Activated CD8-positive, alpha-beta memory T cell treated with anti-CD3 and anti-CD28 coated beads, Interleukin-2, amount 50 U/mL, for 1 hour (primary cell): ENCODE results near the gene GPR171.
"Not testable (repeated sequence)": the region's sequence is repeated elsewhere in the genome, so short reads cannot be mapped to it uniquely, and the experiment has no call there.

Source experiments
- DNase-seq: peaks from one replicate; pipeline ENCODE4 v3.0.0-alpha.2; 2020; ENCODE audit errors: extremely low read depth

Gene GPR171

GRCh38 chr3:151175952-151176351 lies 27.1 kb downstream of the GPR171 start:
- DNase-seq = no peak

- DNase-seq = no peak
These were observed 28.7 kb downstream of the GPR171 start for GRCh38 chr3:151174351-151174750.

GRCh38 chr3:151171145-151171757 lies 31.8 kb downstream of the GPR171 start:
- no peak for DNase-seq

DNA sequence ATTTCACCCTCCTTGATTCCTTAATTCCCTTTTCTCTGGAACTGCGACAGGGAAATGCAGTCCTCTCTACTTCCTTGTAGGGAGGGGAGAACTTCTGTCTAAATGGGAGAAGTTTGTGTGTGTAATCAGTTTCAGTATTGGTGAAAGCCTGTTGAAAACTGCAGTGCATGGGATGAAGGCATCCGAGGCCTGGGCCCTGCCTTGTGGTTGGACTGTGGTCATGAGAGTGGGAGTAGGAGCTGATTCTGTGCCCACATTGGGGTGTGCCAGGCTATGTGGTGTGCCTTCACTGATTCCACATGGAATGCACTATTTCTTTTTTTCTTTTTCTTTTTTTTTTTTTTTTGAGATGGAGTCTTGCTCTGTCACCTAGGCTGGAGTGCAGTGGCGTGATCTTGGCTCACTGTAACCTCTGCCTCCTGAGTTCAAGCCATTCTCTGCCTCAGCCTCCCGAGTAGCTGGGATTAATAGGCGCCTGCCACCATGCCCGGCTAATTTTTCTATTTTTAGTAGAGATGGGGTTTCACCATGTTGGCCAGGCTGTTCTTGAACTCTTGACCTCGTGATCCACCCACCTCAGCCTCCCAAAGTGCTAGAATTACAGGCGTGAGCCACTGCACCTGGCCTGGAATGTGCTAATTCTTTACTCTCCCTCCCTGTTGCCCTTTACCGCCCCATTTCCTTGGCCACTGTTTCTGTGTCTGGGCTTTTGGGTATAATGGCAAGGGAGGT lies 32.9 kb downstream of the GPR171 start:
- not testable (repeated sequence) for DNase-seq

DNA sequence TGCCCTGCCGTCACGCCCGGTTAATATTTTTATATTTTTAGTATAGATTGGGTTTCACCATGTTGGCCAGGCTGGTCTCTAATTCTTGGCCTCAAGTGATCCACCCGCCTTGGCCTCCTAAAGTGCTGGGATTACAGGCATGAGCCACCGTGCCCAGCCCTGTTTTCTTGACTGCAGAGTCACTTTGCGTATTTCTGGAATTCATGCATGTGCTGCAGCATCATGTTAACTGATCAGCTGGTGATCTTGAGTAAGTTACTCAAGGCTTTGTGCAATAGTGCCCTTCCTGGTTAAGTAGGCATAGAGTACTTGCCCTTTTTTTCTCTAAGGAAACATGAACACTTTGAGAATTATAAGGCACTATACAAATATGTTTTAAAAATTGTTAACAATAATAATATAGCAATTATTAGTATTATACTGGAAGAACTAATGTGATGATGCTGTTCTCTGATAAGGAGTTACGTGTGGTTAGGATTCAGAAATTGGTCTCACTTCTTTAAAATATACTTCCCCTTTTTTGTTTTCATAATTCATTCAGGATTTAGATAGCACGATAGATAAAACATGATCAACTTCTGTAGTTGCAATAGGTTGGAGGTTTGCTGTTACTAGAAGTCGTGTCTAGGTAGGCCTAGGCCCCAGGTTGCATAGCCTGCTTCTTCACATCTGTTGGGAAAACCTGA lies 33.6 kb downstream of the GPR171 start:
- DNase-seq = no peak

GRCh38 chr3:151168269-151169094 lies 34.5 kb downstream of the GPR171 start:
- peak; percentile 56 for DNase-seq

DNA sequence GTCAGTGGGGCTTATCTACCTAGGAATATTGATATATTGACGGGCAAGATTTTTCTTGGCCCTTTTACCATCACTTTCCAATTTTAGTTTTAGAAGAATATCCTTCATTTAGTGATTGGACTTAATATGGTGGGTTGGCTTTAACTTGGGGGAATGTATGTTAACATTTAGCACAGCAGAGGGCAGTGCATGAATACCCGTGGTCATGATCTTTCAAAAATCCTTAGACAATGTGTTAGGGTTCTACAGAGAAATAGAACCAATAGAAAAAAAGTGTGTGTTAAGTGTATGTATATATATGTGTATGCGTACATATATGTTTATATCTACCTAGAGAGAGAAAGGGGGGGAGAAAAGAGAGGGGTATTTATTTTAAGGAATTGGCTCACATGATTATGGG lies 36.9 kb downstream of the GPR171 start:
- DNase-seq = no peak

- DNase-seq = no peak
These were observed 37.8 kb downstream of the GPR171 start for GRCh38 chr3:151165226-151165625.

- DNase-seq = no peak
These were observed 43.2 kb downstream of the GPR171 start for GRCh38 chr3:151159806-151160205.

DNA sequence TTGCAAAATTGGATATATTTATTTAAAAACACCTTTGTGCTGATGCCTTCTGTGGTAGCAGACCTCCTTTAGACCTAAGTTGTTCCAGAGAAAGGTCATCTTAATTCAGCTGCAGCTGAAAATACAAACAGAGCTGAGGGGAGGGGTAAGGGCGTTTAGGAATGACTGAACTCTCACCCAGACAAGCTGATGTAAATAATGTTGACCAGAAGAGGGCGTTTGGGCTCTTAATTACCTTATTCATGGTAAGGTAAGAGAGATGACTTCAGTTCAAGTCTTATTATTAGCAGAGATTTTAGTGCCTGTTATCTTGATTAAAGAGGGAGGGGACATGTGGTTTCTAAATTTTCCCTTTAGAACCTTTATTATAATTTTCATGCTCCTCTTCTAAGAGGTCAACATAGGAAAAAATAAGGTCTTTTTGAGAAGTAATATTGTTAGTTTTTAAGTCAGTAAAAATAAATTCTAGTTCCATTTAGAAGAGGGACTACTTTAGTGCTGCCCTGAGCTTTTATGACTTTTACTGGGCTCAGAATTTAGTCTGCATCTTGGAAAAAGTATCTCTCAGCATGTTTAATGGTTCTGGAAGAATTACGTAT lies 46.3 kb downstream of the GPR171 start:
- no peak for DNase-seq

GRCh38 chr3:151155409-151156128 lies 47.4 kb downstream of the GPR171 start:
- DNase-seq = no peak

GRCh38 chr3:151154566-151154965 lies 48.5 kb downstream of the GPR171 start:
- DNase-seq = no peak

GRCh38 chr3:151152455-151153079 lies 50.4 kb downstream of the GPR171 start:
- no peak for DNase-seq
